Uterus (tissue), 4 donors: ENCODE results near the gene GRM5. TPM values are rescaled to one million over a fixed set of nuclear protein-coding genes. Genes with fewer than 3 reads are reported as not detected.

Source experiments
- DNase-seq, 2 donors: peaks; one replicate each; pipeline ENCODE4 v3.0.0-alpha.2; 2019 to 2020
- H3K27ac ChIP-seq, 2 donors: fragments of 200-600 bp; sonication (generic); 1 replicate in 1 of 2; 2 replicates in 1 of 2; pipeline ENCODE4 v1.5.1; 2016 to 2018
- H3K27me3 ChIP-seq, 2 donors: fragments of 200-600 bp; sonication (generic); one replicate each; pipeline ENCODE4 v1.5.1; 2018 to 2019; ENCODE audit warnings: control low read depth in 1 of 2
- H3K36me3 ChIP-seq, 2 donors: fragments of 200-600 bp; sonication (generic); one replicate each; pipeline ENCODE4 v1.5.1; 2019; ENCODE audit warnings: control low read depth in 1 of 2
- H3K4me1 ChIP-seq, 2 donors: fragments of 200-600 bp; sonication (generic); one replicate each; pipeline ENCODE4 v1.5.1; 2018 to 2019; ENCODE audit warnings: control low read depth in 1 of 2
- H3K4me3 ChIP-seq, 2 donors: fragments of 200-600 bp; sonication (generic); 1 replicate in 1 of 2; 2 replicates in 1 of 2; pipeline ENCODE4 v1.5.1; 2018 to 2019; ENCODE audit warnings: mild to moderate bottlenecking in 1 of 2
- H3K9me3 ChIP-seq, 2 donors: fragments of 200-600 bp; sonication (generic); one replicate each; pipeline ENCODE4 v1.5.1; 2019; ENCODE audit warnings: control low read depth in 1 of 2
- POLR2A ChIP-seq, 2 donors: fragments of 450-650 bp; IDR thresholded peaks; one replicate each; pipeline ENCODE4 v1.6.1; 2016; ENCODE audit warnings: antibody characterized with exemption in 2 of 2, mild to moderate bottlenecking in 1 of 2, moderate library complexity in 1 of 2
- intact Hi-C: fragments of 100-400 bp; cut with DNase I; formaldehyde crosslinking; loops from one replicate; pipeline ENCODE4 v1.15.1; 2023; ENCODE audit warnings: low total_unique reads
- total RNA-seq, 4 donors: library from RNA; depleted of rRNA in 3 of 4; stranded (reverse); fragments of >200 nt in 3 of 4; gene quantifications; one replicate each; pipeline versions ENCODE4 v1.1.0 to v1.2.4, GENCODE V29; 2014 to 2023
- TF ChIP-seq, protein P1 (sequence below), 4 experiments: fragments of 200-600 bp in 2 of 4; fragments of 450-650 bp in 2 of 4; sonication (generic) in 2 of 4; IDR thresholded peaks; one replicate each; pipeline ENCODE4 v1.5.1; 2016 to 2019; ENCODE audit warnings: antibody characterized with exemption in 4 of 4, mild to moderate bottlenecking in 2 of 4, moderate library complexity in 1 of 4
- donor health status: DM: yes; HTN: yes; CAD: no.

Gene GRM5
- total RNA-seq, 4 donors from 2014 or later: under 0.01 to 2.2 TPM; not detected in 2

DNA sequence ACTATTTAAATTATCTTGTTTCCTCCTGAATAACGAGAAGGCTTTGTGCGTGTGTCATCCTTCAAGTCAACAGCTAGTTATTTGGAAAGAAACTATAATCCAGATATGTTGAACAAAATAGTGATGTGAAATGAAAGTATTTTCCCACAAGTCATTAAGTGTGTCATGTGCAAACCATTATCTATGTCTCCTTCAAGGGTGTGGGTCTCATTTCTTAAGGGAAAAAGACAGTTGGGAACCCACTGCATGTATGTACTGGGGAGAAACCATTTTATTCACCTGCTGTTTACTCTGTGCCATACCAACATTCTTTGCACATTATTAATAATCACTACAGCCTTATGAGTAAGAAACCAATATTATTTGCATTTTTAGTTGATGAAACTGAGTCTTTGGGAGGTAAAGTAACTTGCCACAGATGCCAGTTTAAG lies 582.9 kb downstream of the GRM5 start:
- intact Hi-C loops: no loop called here
- H3K4me3 ChIP-seq: no peak overlapping the region
- no peak for DNase-seq
- no peaks in the 10 kb centered on the region for H3K27me3 ChIP-seq
- H3K27ac ChIP-seq: no peak overlapping the region
- H3K9me3 ChIP-seq: no peaks in the 10 kb centered on the region
- H3K36me3 ChIP-seq: no peaks in the 10 kb centered on the region
- peaks cover 0 to 4% of the 10 kb centered on the region in 2 donors for H3K4me1 ChIP-seq
- TF ChIP-seq, protein P1, sequence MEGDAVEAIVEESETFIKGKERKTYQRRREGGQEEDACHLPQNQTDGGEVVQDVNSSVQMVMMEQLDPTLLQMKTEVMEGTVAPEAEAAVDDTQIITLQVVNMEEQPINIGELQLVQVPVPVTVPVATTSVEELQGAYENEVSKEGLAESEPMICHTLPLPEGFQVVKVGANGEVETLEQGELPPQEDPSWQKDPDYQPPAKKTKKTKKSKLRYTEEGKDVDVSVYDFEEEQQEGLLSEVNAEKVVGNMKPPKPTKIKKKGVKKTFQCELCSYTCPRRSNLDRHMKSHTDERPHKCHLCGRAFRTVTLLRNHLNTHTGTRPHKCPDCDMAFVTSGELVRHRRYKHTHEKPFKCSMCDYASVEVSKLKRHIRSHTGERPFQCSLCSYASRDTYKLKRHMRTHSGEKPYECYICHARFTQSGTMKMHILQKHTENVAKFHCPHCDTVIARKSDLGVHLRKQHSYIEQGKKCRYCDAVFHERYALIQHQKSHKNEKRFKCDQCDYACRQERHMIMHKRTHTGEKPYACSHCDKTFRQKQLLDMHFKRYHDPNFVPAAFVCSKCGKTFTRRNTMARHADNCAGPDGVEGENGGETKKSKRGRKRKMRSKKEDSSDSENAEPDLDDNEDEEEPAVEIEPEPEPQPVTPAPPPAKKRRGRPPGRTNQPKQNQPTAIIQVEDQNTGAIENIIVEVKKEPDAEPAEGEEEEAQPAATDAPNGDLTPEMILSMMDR (IDR thresholded peaks at IDR 0.05): no peak
- TF ChIP-seq POLR2A (IDR thresholded peaks at IDR 0.05): no peak

DNA sequence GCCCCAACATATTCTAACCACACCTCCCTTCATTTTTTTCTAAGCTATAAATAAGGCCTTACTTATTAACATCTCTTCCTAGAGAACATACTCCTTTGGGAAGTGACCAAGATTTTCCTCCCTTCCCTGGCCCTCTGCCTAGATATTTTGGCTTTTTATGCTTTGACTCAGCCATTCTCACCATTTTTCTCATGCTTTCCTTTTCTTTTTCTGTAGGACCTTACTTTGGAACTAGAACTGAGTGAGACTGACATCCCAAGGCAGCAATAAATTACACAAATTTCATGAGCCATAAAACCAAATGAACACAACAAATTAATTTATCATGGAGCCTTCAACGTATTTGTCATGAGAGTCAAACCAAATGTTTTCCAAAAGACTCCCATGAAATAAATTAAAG lies 585.6 kb downstream of the GRM5 start:
- Histone ChIP-seq H3K4me1 (peaks cover 0 to 4% of the 10 kb centered on the region in 2 donors), H3K36me3 (no peaks in the 10 kb centered on the region), H3K27me3 (no peaks in the 10 kb centered on the region), H3K4me3 (no peak overlapping the region), H3K27ac (peak overlapping the region in 1 of 2 donors; percentile 61), H3K9me3 (no peaks in the 10 kb centered on the region)
- intact Hi-C loops: no loop called here
- DNase-seq: peak; percentile 27 to 56
- TF ChIP-seq, protein P1 (IDR thresholded peaks at IDR 0.05): no peak
- TF ChIP-seq POLR2A (IDR thresholded peaks at IDR 0.05): no peak

DNA sequence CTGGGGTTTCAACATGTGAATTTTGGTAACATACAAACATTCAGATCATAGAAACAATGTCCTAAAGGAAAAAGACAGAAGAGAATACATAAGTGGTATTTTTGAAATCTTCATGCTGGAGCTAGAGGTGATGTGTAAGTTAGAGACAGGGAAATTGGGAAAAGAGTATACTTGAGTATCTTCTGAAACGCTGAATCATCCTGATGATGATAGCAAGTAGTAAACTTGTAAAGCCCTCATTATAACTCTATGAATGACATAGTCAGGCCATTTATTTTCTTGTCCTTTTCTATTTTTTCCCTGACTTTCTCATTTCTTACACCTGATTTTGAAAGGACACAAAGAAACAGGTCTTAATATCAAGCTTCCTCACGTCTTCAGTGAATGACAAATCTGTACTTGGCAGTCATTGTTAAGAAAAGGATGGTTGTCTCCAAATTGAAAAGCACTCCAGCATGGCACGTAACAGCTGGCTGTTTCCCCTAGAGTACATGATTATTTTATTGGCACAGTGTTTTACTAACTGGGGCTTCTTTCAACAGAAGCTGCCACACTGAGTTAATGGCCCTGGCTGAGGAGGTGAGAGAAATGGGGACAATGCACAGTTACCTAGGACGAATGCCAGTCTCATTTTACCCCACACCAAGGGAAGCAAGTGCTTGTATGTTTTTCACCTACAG lies 587.5 kb downstream of the GRM5 start:
- Histone ChIP-seq H3K4me3 (no peak overlapping the region), H3K27ac (no peak overlapping the region), H3K27me3 (no peaks in the 10 kb centered on the region), H3K9me3 (no peaks in the 10 kb centered on the region), H3K4me1 (peaks cover 0 to 4% of the 10 kb centered on the region in 2 donors), H3K36me3 (no peaks in the 10 kb centered on the region)
- intact Hi-C loops: no loop called here
- DNase-seq: no peak
- no peak for TF ChIP-seq POLR2A (IDR thresholded peaks at IDR 0.05)
- TF ChIP-seq, protein P1 (IDR thresholded peaks at IDR 0.05): no peak

DNA sequence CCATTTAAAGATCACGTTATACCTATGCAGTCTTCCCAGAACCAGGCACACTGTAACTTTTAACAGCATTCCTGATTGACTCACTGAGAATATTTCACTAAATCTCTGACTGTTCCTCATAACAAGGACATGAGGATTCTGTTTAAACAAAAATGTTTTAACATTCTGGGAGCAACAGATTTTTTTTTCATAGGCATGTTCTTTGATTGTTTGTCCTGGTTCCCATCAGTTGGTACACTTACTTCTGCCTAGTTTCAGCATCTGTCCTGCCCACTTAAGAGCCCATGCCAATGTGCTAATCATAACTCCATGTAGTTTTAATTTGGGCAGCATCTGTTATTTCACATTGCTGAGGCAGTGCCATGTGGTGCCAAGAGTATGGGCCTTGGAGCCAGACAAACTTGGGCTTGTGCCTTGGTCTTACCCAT lies 589.8 kb downstream of the GRM5 start:
- H3K4me1 ChIP-seq: peaks cover 0 to under 1% of the 10 kb centered on the region in 2 donors
- TF ChIP-seq POLR2A (IDR thresholded peaks at IDR 0.05): no peak
- TF ChIP-seq, protein P1 (IDR thresholded peaks at IDR 0.05): no peak
- no peaks in the 10 kb centered on the region for H3K36me3 ChIP-seq
- no peaks in the 10 kb centered on the region for H3K9me3 ChIP-seq
- H3K27ac ChIP-seq: no peak overlapping the region
- H3K4me3 ChIP-seq: no peak overlapping the region
- DNase-seq: no peak
- no peaks in the 10 kb centered on the region for H3K27me3 ChIP-seq
- intact Hi-C loops: no loop called here

DNA sequence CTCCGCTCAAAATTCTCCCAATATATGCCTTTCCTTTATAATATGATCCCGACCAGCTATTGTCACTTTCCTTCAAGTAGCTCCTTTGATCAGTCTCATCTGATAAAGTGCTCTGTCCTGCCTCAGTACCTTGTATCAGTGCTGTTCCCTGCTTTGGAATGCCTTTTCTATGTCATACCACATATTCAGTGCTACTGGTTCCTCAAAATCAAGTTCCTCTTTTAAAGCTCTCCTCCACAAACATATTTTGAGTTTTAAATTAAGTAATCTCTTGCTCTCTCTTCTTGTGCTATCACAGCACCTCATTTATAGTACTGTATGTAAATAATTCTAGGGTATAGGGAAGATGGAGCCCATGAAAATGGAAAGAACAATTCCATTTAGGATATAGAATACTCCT lies 591.1 kb downstream of the GRM5 start:
- Histone ChIP-seq H3K27me3 (no peaks in the 10 kb centered on the region), H3K9me3 (no peaks in the 10 kb centered on the region), H3K27ac (no peak overlapping the region), H3K36me3 (no peaks in the 10 kb centered on the region), H3K4me3 (no peak overlapping the region), H3K4me1 (no peaks in the 10 kb centered on the region)
- DNase-seq: no peak
- intact Hi-C loops: no loop called here
- TF ChIP-seq, protein P1 (IDR thresholded peaks at IDR 0.05): no peak
- TF ChIP-seq POLR2A (IDR thresholded peaks at IDR 0.05): no peak
